ENCODE results near the gene NUDT16.
"Not testable (repeated sequence)": the region's sequence is repeated elsewhere in the genome, so short reads cannot be mapped to it uniquely, and the experiment has no call there.

NUDT16 gene

GRCh38 chr3:131381445-131382291 lies at the start of gene NUDT16:
Gene NUDT16 (plus strand): TSS chr3:131381774. CDS start chr3:131381805, 31 bp downstream.
- peak; percentile 99 for DNase-seq

GRCh38 chr3:131338948-131339640 lies 42.5 kb upstream of the NUDT16 start:
- no peak for DNase-seq

GRCh38 chr3:131341761-131342160 lies 39.8 kb upstream of the NUDT16 start:
- DNase-seq = no peak

GRCh38 chr3:131348911-131349310 lies 32.7 kb upstream of the NUDT16 start:
- DNase-seq = no peak

GRCh38 chr3:131349454-131349853 lies 32.1 kb upstream of the NUDT16 start:
- no peak for DNase-seq

GRCh38 chr3:131349946-131350347 lies 31.6 kb upstream of the NUDT16 start:
- DNase-seq = no peak

- DNase-seq = no peak
Measured at GRCh38 chr3:131350506-131350905, 31.1 kb upstream of the NUDT16 start.

GRCh38 chr3:131353016-131353877 lies 28.3 kb upstream of the NUDT16 start:
- DNase-seq = no peak

- no peak for DNase-seq
Measured at GRCh38 chr3:131353986-131354385, 27.6 kb upstream of the NUDT16 start.

- DNase-seq = no peak
Measured at GRCh38 chr3:131356006-131356595, 25.5 kb upstream of the NUDT16 start.

GRCh38 chr3:131357275-131357674 lies 24.3 kb upstream of the NUDT16 start:
- no peak for DNase-seq

- no peak for DNase-seq
Measured at GRCh38 chr3:131360191-131360755, 21.3 kb upstream of the NUDT16 start.

- DNase-seq = peak; percentile 10
Measured at GRCh38 chr3:131361066-131361463, 20.5 kb upstream of the NUDT16 start.

- DNase-seq = peak; percentile 46
Measured at GRCh38 chr3:131361464-131362421, 19.8 kb upstream of the NUDT16 start.

GRCh38 chr3:131363275-131363674 lies 18.3 kb upstream of the NUDT16 start:
- no peak for DNase-seq

GRCh38 chr3:131370935-131371687 lies 10.5 kb upstream of the NUDT16 start:
- DNase-seq = no peak

GRCh38 chr3:131371688-131372066 lies 9.9 kb upstream of the NUDT16 start:
- no peak for DNase-seq

- no peak for DNase-seq
Measured at GRCh38 chr3:131374741-131375140, 6.8 kb upstream of the NUDT16 start.

- DNase-seq = not testable (repeated sequence)
Measured at GRCh38 chr3:131380821-131381444, 641 bp upstream of the NUDT16 start.
